GM13976 (cell line): Measurements from ENCODE around the gene IQGAP1.
A peak's percentile ranks its signal among the peaks of the same experiment; 100 is the strongest.

Source experiments
- DNase-seq: peaks from one replicate; pipeline ENCODE4 v3.0.0; 2012; ENCODE audit warnings: low spot score
- in situ Hi-C: fragments of 300-500 bp; cut with MboI; formaldehyde crosslinking; loops from one replicate; pipeline ENCODE4 v1.12.0; 2022; ENCODE audit warnings: low sequenced_read_pairs, mixed read lengths, inconsistent platforms; ENCODE audit not compliant: unreplicated experiment
- TF ChIP-seq, protein P1 (sequence below): IDR thresholded peaks from 2 replicates; pipeline ENCODE4 v1.5.1; 2012; ENCODE audit warnings: borderline replicate concordance, mild to moderate bottlenecking; ENCODE audit not compliant: insufficient read depth; ENCODE audit errors: extremely low read depth, missing control alignments, control extremely low read depth

Gene IQGAP1

DNA sequence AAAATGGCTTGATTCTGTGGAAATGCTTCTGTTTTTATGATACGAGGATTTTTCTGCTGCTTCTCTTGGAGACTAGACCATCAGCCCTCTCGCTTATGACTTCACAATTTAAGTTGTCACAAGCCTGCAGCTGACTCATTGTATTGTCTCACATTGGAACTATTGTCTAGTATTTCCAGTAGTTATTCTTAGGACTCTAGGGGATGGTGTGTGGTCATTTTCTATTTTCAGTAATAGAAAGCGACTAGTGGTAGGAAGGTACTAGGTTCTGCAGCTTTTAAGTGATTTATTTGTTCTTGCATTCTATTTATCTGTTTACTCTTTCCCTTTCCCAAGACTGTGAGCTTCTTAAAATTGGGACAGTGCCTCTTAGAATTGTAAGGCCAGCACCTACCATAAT lies 75.3 kb downstream of the IQGAP1 start:
- DNase-seq: peak; percentile 62
- TF ChIP-seq, protein P1, sequence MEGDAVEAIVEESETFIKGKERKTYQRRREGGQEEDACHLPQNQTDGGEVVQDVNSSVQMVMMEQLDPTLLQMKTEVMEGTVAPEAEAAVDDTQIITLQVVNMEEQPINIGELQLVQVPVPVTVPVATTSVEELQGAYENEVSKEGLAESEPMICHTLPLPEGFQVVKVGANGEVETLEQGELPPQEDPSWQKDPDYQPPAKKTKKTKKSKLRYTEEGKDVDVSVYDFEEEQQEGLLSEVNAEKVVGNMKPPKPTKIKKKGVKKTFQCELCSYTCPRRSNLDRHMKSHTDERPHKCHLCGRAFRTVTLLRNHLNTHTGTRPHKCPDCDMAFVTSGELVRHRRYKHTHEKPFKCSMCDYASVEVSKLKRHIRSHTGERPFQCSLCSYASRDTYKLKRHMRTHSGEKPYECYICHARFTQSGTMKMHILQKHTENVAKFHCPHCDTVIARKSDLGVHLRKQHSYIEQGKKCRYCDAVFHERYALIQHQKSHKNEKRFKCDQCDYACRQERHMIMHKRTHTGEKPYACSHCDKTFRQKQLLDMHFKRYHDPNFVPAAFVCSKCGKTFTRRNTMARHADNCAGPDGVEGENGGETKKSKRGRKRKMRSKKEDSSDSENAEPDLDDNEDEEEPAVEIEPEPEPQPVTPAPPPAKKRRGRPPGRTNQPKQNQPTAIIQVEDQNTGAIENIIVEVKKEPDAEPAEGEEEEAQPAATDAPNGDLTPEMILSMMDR: no peak
- in situ Hi-C loops: no loop called here

DNA sequence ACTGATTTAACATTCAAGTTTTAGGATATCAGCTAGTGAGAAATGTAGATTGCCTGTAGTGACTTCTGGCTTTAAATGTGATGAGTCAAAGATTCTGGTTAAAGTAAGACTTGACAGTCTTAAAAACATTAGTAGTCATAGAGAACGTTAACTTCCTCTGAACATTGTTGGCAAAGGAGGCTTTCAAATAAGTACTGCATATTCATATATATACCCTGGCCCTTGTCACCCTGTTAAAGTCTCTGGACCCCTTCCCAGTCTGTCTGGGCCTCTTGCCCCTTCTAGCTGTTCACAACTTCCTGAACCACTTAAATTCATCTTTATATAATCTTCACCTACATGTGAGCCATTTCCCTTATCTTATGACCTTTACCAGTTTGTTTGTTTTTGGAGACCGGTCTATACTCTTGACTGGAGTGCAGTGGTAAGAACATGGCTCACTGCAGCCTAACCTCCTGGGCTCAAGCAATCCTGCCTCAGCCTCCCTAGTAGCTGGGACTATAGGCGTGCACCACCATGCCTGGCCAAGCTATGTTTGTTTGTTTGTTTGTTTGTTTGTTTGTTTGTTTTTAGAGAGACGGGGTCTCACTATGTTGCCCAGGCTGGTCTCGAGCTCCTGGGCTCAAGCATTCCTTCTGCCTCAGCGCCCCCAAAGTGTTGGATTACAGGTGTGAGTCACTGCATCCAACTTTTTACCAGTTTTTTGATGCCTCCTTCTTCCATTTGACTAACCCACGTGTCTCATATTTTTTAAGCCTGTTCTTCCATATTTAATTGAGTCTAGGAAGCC lies 77.3 kb downstream of the IQGAP1 start:
- no peak for DNase-seq
- in situ Hi-C loops: no loop called here
- TF ChIP-seq, protein P1: no peak

DNA sequence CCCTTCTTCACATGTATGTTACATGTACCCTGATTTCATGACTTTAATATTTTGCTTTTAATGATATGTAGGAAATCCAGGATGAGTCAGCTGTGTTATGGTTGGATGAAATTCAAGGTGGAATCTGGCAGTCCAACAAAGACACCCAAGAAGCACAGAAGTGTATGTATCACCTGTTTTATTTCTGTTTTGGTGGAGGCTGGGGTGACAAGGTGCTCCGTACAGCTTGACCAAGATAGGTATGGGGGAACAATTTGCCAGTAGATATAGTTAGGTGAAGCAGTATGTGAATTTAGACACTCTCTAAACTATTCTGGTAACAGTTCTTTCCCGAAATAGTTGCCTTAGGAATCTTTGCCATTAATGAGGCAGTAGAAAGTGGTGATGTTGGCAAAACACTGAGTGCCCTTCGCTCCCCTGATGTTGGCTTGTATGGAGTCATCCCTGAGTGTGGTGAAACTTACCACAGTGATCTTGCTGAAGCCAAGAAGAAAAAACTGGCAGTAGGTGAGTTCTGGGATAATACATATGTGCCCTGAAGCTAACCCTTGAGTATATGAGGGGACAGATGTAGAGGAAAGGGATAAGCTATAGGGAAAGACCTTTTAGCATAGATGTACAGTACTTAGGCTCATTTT lies 78.0 kb downstream of the IQGAP1 start:
- in situ Hi-C loops: no loop called here
- DNase-seq: no peak
- TF ChIP-seq, protein P1: no peak

DNA sequence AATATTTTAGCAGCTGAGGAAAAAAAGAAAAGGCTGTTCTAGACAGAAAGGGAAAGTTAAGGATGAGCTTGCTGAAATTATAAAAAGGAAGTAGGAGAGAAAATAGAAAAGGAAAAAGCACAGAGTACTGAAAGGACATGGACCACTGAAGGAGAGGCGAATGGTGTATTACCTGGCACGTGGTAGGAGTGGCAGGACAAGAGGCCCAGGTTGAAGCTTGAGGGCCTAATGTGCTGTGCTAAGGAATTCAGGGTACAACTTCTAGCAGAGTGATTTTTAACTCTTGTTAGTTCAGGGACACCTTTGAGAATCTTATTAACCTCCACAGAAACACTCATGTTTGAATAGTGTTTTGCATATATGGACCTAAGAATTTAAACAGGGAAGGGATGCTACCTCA lies 81.7 kb downstream of the IQGAP1 start:
- TF ChIP-seq, protein P1: no peak
- in situ Hi-C loops: no loop called here
- DNase-seq: no peak

DNA sequence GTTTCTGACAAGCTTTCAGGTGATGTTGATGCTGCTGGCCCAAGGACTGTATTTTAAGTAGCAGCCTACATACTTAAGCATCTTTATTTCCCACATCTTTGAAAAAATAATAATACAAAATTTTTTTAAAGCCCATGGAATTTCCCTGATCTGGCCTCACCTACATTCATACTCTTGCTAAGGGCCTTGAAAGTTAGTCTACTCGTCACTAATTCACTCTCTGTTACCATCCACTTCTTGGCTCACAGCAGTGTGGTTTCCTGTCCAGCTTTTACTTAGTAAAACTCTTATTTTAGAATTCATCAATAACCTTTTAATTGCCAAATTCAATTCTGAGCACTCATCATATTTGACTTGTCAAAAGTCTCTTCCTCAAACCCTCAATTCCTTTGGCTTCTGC lies 82.4 kb downstream of the IQGAP1 start:
- TF ChIP-seq, protein P1: no peak
- DNase-seq: no peak
- in situ Hi-C loops: no loop called here

DNA sequence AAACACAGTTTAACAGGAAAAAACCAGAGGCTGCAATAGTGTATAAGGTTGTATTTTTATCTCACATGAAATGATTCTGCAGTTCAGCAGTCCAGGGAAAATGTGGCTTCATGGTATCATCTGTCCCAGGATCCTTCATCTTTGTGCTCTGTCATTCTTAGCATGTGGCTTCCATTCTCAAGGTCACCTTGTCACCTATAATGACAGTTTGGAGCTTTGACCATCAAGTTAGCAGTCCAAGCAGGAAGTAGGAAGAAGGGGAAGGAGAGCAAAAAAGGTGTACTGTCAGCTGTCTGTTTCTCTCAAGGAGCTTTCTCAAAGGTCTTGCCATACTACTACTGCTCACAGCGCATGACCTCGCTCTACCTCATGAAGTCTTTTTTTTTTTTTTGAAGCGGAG lies 83.1 kb downstream of the IQGAP1 start:
- TF ChIP-seq, protein P1: no peak
- DNase-seq: no peak
- in situ Hi-C loops: no loop called here
